ENCODE results near the gene CHPF2. TPM values are rescaled to one million over a fixed set of nuclear protein-coding genes. Genes with fewer than 3 reads are reported as not detected.
A peak's percentile ranks its signal among the peaks of the same experiment; 100 is the strongest.

CHPF2 gene
- total RNA-seq = 10 to 100 TPM; 16.6 to 31.9 (median 18.3) TPM
- 10 to 100 TPM; 11.4 to 26.4 TPM for polyA plus RNA-seq
- long read RNA-seq, donor 1, transcript CHPF2-201 (4 exons, 3,978 nt) = major isoform, 13 of 22 reads
- long read RNA-seq, donor 1, partial matches to known transcripts = 7 of 22 reads
- long read RNA-seq, donor 1, other reads (novel, unspliced or antisense) = 2 of 22 reads
- long read RNA-seq, donor 2, transcript CHPF2-201 (4 exons, 3,978 nt) = major isoform, 34 of 56 reads
- long read RNA-seq, donor 2, partial matches to known transcripts = 11 of 56 reads
- long read RNA-seq, donor 2, other reads (novel, unspliced or antisense) = 9 of 56 reads
- long read RNA-seq, donor 3, transcript CHPF2-201 (4 exons, 3,978 nt) = major isoform, 41 of 52 reads
- long read RNA-seq, donor 3, partial matches to known transcripts = 6 of 52 reads
- long read RNA-seq, donor 3, other reads (novel, unspliced or antisense) = 5 of 52 reads

DNA sequence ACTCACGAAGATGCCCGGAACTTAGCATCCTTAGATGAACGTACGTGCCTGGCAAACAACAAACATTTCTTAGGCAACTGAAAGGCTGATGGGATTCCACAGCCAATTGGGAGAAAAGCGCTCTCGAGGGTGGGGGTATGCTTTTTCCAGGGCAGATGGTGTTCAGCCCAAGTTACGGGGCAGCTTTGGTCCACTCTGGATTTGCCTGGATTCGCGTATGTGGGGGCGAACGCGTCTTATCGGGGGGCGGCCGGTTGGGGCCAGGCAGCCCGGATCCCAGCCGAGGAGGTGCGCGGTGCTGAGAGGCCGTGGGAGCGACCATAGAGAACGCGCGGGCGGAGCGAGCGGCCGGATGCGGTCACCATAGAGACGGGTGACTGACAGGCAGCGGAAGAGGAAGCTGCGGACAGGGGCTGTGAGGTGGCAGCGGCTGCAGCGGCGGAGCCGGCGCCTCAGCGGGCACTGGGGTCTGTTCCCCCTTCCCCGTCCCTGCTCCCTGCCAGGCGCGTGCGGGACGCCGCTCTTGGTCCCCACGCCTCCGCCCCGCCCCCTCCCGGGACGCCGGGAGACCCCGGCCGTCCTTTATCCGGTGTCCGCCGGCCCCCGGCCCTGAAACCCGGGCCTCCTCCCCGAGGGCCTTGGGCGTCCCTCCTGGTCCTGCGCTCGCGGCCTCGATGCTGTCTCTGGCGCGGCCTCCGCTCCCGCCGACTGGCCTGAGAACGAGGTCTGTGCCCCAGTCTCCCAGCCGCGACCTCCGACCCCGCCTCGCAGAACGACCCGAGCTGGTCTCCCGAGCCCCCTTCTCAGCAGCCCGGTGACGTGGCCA is at the start of gene CHPF2:
TSS of gene CHPF2 (plus strand) at position 393 of the 826 bp plus-strand sequence. CDS start 1,529 bp downstream, outside the sequence.
- intact Hi-C loops (cut with DNase I) = loop anchor here in 2 of 10 donors (2.0 to 5.0 kb wide), 2 partner anchors 46 to 60 kb away; partner anchors contain the start of gene ASB10 (in 1 of the 2)
- H3K4me1 ChIP-seq = peaks cover 0 to 42% (median 26%) of the 10 kb centered on the region in 12 donors

GRCh38 chr7:151185762-151186639 is 46.3 kb upstream of the CHPF2 start:
- peak in 2 of 5 donors; percentile 32 to 52 for DNase-seq
- intact Hi-C loops (cut with DNase I) = loop anchor here in 1 of 10 donors (2.0 kb wide), 1 partner anchor 47 kb away; the partner anchor contains the start of gene CHPF2

More for the DNA sequence above, at the start of gene CHPF2:
- DNase-seq = peak; percentile 93 to 96 (median 96)
- peaks cover 0 to 33% (median 23%) of the 10 kb centered on the region in 9 donors for H3K36me3 ChIP-seq
- WGBS, 4 donors = 0 to 1% (median 0%) methylated on average over 38 to 79 of the region's 79 CpGs
- no peaks in the 10 kb centered on the region for H3K27me3 ChIP-seq
- no peaks in the 10 kb centered on the region for H3K9me3 ChIP-seq
- no peak for TF ChIP-seq CTCF (IDR thresholded peaks at IDR 0.05)
- peak; percentile 70 to 90 for TF ChIP-seq POLR2A (IDR thresholded peaks at IDR 0.05)
- peak within 1 kb of the TSS; percentile 59 to 90 (median 86) for H3K27ac ChIP-seq
- peak; percentile 89 to 95 (median 94) for ATAC-seq
- peak within 1 kb of the TSS; percentile 85 to 98 (median 96) for H3K4me3 ChIP-seq

More at GRCh38 chr7:151185762-151186639, 46.3 kb upstream of the CHPF2 start:
- Histone ChIP-seq H3K9me3 (no peaks in the 10 kb centered on the region), H3K4me3 (peak overlapping the region; percentile 23 to 52 (median 40)), H3K27me3 (peaks cover 0 to 3% (median 0%) of the 10 kb centered on the region in 9 donors), H3K27ac (peak overlapping the region; percentile 28 to 96 (median 88)), H3K36me3 (peaks cover 0 to 1% (median 0%) of the 10 kb centered on the region in 9 donors), H3K4me1 (peaks cover 0 to 22% (median 0%) of the 10 kb centered on the region in 12 donors)
- ATAC-seq = peak in 3 of 4 donors; percentile 29 to 53 (median 50)
- WGBS, 4 donors = 52 to 93% (median 56%) methylated on average over 4 to 16 of the region's 16 CpGs
- no peak for TF ChIP-seq POLR2A (IDR thresholded peaks at IDR 0.05)
- no peak for TF ChIP-seq CTCF (IDR thresholded peaks at IDR 0.05)
